HepG2 (cell line): Measurements from ENCODE around the gene SLC35E4. TPM values are rescaled to one million over a fixed set of nuclear protein-coding genes. Genes with fewer than 3 reads are reported as not detected.

ENCODE experiments used
- AKAP8 ChIP-seq: sonication (generic); formaldehyde crosslinking; IDR thresholded peaks from 2 replicates; pipeline ENCODE4 v1.5.1; 2020; ENCODE audit warnings: mild to moderate bottlenecking, missing genetic modification reagents
- AKNA ChIP-seq: sonication (generic); formaldehyde crosslinking; IDR thresholded peaks from 2 replicates; pipeline ENCODE4 v1.4.0; 2020; ENCODE audit warnings: missing genetic modification reagents, borderline replicate concordance
- BCLAF1 ChIP-seq: fragments of 450-650 bp; IDR thresholded peaks from 2 replicates; pipeline ENCODE4 v1.6.1; 2017; ENCODE audit warnings: mild to moderate bottlenecking
- CC2D1A ChIP-seq: sonication (generic); formaldehyde crosslinking; IDR thresholded peaks from 2 replicates; pipeline ENCODE4 v1.8.1; 2023; ENCODE audit warnings: mild to moderate bottlenecking, missing genetic modification reagents
- EP300 ChIP-seq, 3 experiments: sonication (generic) in 1 of 3; formaldehyde crosslinking in 1 of 3; IDR thresholded peaks; 2 replicates each; pipeline versions ENCODE4 v1.5.1 to v1.6.1; 2011 to 2020; ENCODE audit warnings: low read depth in 2 of 3, low read length in 2 of 3, borderline replicate concordance in 1 of 3, improper control_type of control experiment in 1 of 3, mild to moderate bottlenecking in 1 of 3, missing genetic modification reagents in 1 of 3, moderate library complexity in 1 of 3
- EZH2 ChIP-seq: conservative IDR thresholded peaks from 2 replicates; pipeline ENCODE4 v1.6.1; 2012; ENCODE audit warnings: mild to moderate bottlenecking, low read depth, low read length, moderate library complexity
- HOXD1 ChIP-seq: sonication (generic); formaldehyde crosslinking; IDR thresholded peaks from 2 replicates; pipeline ENCODE4 v1.5.0; 2020; ENCODE audit warnings: missing genetic modification reagents
- JDP2 ChIP-seq: sonication (generic); formaldehyde crosslinking; IDR thresholded peaks from 2 replicates; pipeline ENCODE4 v1.8.1; 2022; ENCODE audit warnings: missing genetic modification reagents, borderline replicate concordance
- KAT8 ChIP-seq: IDR thresholded peaks from 2 replicates; pipeline ENCODE4 v1.6.1; 2016; ENCODE audit warnings: missing genetic modification reagents, missing compliant biosample characterization
- MAX ChIP-seq: IDR thresholded peaks from 2 replicates; pipeline ENCODE4 v1.6.1; 2012; ENCODE audit warnings: inconsistent platforms
- MAZ ChIP-seq, 2 experiments: sonication (generic) in 1 of 2; formaldehyde crosslinking in 1 of 2; IDR thresholded peaks; 2 replicates each; pipeline versions ENCODE4 v1.5.0 to v1.6.1; 2012 to 2020; ENCODE audit warnings: low read depth in 2 of 2, mild to moderate bottlenecking in 2 of 2, borderline replicate concordance in 1 of 2, improper control_type of control experiment in 1 of 2, low read length in 1 of 2, missing genetic modification reagents in 1 of 2, moderate library complexity in 1 of 2
- NONO ChIP-seq, 2 experiments: fragments of 450-650 bp in 1 of 2; sonication (generic) in 1 of 2; formaldehyde crosslinking in 1 of 2; IDR thresholded peaks in 1 of 2; conservative IDR thresholded peaks in 1 of 2; 2 replicates each; pipeline versions ENCODE4 v1.6.1 to v1.8.0; 2017 to 2022; ENCODE audit warnings: mild to moderate bottlenecking in 1 of 2, missing genetic modification reagents in 1 of 2, moderate library complexity in 1 of 2
- NR3C1 ChIP-seq: sonication (generic); formaldehyde crosslinking; IDR thresholded peaks from 2 replicates; pipeline ENCODE4 v1.4.0; 2020; ENCODE audit warnings: missing genetic modification reagents
- SP1 ChIP-seq, 2 experiments: fragments of 450-650 bp in 1 of 2; sonication (generic) in 1 of 2; formaldehyde crosslinking in 1 of 2; IDR thresholded peaks; 2 replicates each; pipeline versions ENCODE4 v1.4.0 to v1.6.1; 2016 to 2020; ENCODE audit warnings: missing genetic modification reagents in 1 of 2
- SYNCRIP ChIP-seq: fragments of 200-400 bp; formaldehyde crosslinking; IDR thresholded peaks from 2 replicates; pipeline ENCODE4 v1.6.1; 2018; ENCODE audit warnings: mild to moderate bottlenecking, low read depth, low read length; ENCODE audit not compliant: insufficient read depth
- TEAD2 ChIP-seq: sonication (generic); formaldehyde crosslinking; IDR thresholded peaks from 2 replicates; pipeline ENCODE4 v1.9.0; 2021; ENCODE audit warnings: missing genetic modification reagents
- TOE1 ChIP-seq: sonication (generic); formaldehyde crosslinking; IDR thresholded peaks from 2 replicates; pipeline ENCODE4 v1.4.0; 2020; ENCODE audit warnings: mild to moderate bottlenecking, missing genetic modification reagents
- ZNF44 ChIP-seq: sonication (generic); formaldehyde crosslinking; IDR thresholded peaks from 2 replicates; pipeline ENCODE4 v1.5.1; 2020; ENCODE audit warnings: mild to moderate bottlenecking, missing genetic modification reagents
- polyA plus RNA-seq, 8 experiments: library from polyadenylated mRNA; depleted of rRNA in 3 of 8; stranded (reverse) in 7 of 8; unstranded in 1 of 8; fragments of >200 nt; fragmentation: Illumina TruSeq in 4 of 8; extraction: Trizol in 4 of 8; gene quantifications; 2 replicates each; pipeline versions ENCODE4 v1.2.1 to v1.2.3, GENCODE V29; 2011 to 2016; ENCODE audit warnings: low read depth in 4 of 8, missing spikeins in 1 of 8, mixed read lengths in 1 of 8; ENCODE audit not compliant: insufficient read depth in 1 of 8
- total RNA-seq, 5 experiments: library from RNA; depleted of rRNA; stranded (reverse); fragments of >200 nt; fragmentation: Illumina TruSeq; extraction: Trizol; gene quantifications; 2 replicates each; pipeline ENCODE4 v1.2.3, GENCODE V29; 2016; ENCODE audit warnings: low read depth in 1 of 5

SLC35E4 gene
- total and polyA plus RNA-seq, 2 of the 13 experiments (the other 11 are each of a cell fraction or from before 2014, with no cell fraction given), result 0.07 to 0.15 TPM

GRCh38 chr22:30667494-30668385 is 32.2 kb downstream of the SLC35E4 start, which contains the start of gene DUSP18 (continued):
- TF ChIP-seq SP1 (IDR thresholded peaks at IDR 0.05), result no peak
- TF ChIP-seq SP1 (CRISPR knock-in tag; IDR thresholded peaks at IDR 0.05), result peak; percentile 76
- TF ChIP-seq EP300 (IDR thresholded peaks at IDR 0.05; ENCODE audit: low read depth in 2 of 2, low read length in 2 of 2), result no peak
- no peak for TF ChIP-seq EP300 (CRISPR knock-in tag; IDR thresholded peaks at IDR 0.05; ENCODE audit: borderline replicate concordance)
- no peak for TF ChIP-seq HOXD1
- TF ChIP-seq ZNF44, result 0 out of 2 replicates have a peak, but pooled peaks have one; percentile 71
- no peak for TF ChIP-seq SYNCRIP
- TF ChIP-seq BCLAF1, result no peak
- TF ChIP-seq AKAP8 (CRISPR knock-in tag), result 0 out of 2 replicates have a peak, but pooled peaks have one; percentile 30
- no peak for TF ChIP-seq TOE1
- TF ChIP-seq KAT8, result peak; percentile 45; the same call in 1 of the 2 replicates
- TF ChIP-seq MAX, result 0 out of 2 replicates have a peak, but pooled peaks have one; percentile 20
- TF ChIP-seq CC2D1A (CRISPR knock-in tag), result no peak
- TF ChIP-seq EZH2, result no peak
- no peak for TF ChIP-seq NR3C1 (CRISPR knock-in tag)
- peak; percentile 54; the same call in 1 of the 2 replicates for TF ChIP-seq MAZ (IDR thresholded peaks at IDR 0.05; ENCODE audit: borderline replicate concordance, low read depth, low read length)
- TF ChIP-seq MAZ (CRISPR knock-in tag; IDR thresholded peaks at IDR 0.05; ENCODE audit: low read depth), result peak; percentile 72; the same call in 1 of the 2 replicates
- TF ChIP-seq NONO (IDR thresholded peaks at IDR 0.05), result no peak
- TF ChIP-seq NONO (CRISPR knock-in tag; conservative IDR thresholded peaks at IDR 0.05), result 0 out of 2 replicates have a peak, but pooled peaks have one; percentile 45
- no peak for TF ChIP-seq JDP2 (CRISPR knock-in tag)
- TF ChIP-seq AKNA (CRISPR knock-in tag), result no peak
- no peak for TF ChIP-seq TEAD2 (CRISPR knock-in tag)
